GM19438 (cell line): ENCODE results near the gene SLC25A23.

ENCODE experiments used
- ATAC-seq: cut with Tn5 transposase; IDR thresholded peaks from one replicate; pipeline ENCODE4 v1.9.1; 2021; ENCODE audit warnings: low read depth; ENCODE audit not compliant: unreplicated experiment

The SLC25A23 gene

GRCh38 chr19:6481541-6482342, 22.1 kb upstream of the SLC25A23 start, which contains the start of gene DENND1C:
DENND1C (minus strand) TSS chr19:6481787; CDS start chr19:6481695, 92 bp downstream.
- no peak for ATAC-seq

- ATAC-seq, result no peak
Observed at GRCh38 chr19:6480848-6481415, 21.3 kb upstream of the SLC25A23 start.

GRCh38 chr19:6479836-6480398, 20.3 kb upstream of the SLC25A23 start:
- no peak for ATAC-seq

- ATAC-seq, result no peak
Observed at GRCh38 chr19:6478815-6479214, 19.2 kb upstream of the SLC25A23 start.

- ATAC-seq, result no peak
Observed at GRCh38 chr19:6476896-6477431, 17.4 kb upstream of the SLC25A23 start.

- no peak for ATAC-seq
Observed at GRCh38 chr19:6476155-6476895, 16.7 kb upstream of the SLC25A23 start.

- ATAC-seq, result no peak
Observed at GRCh38 chr19:6475321-6476108, 15.9 kb upstream of the SLC25A23 start.

GRCh38 chr19:6473647-6474046, 14.1 kb upstream of the SLC25A23 start:
- no peak for ATAC-seq

GRCh38 chr19:6472713-6473112, 13.1 kb upstream of the SLC25A23 start:
- no peak for ATAC-seq

- ATAC-seq, result no peak
Observed at GRCh38 chr19:6471076-6471475, 11.5 kb upstream of the SLC25A23 start.

GRCh38 chr19:6470173-6470572, 10.6 kb upstream of the SLC25A23 start:
- no peak for ATAC-seq

GRCh38 chr19:6467384-6467783, 7.8 kb upstream of the SLC25A23 start:
- no peak for ATAC-seq

GRCh38 chr19:6466526-6467248, 7.1 kb upstream of the SLC25A23 start:
- ATAC-seq, result no peak

- no peak for ATAC-seq
Observed at GRCh38 chr19:6465663-6466062, 6.1 kb upstream of the SLC25A23 start.

- ATAC-seq, result no peak
Observed at GRCh38 chr19:6465006-6465405, 5.4 kb upstream of the SLC25A23 start.

GRCh38 chr19:6464070-6464873, 4.7 kb upstream of the SLC25A23 start, which contains the start of gene CRB3:
CRB3 (plus strand) TSS chr19:6464271; CDS start chr19:6464702, 431 bp downstream.
- ATAC-seq, result no peak

- peak; percentile 56 for ATAC-seq
Observed at GRCh38 chr19:6460099-6460884, 700 bp upstream of the SLC25A23 start.
